ENCODE data around the gene PIK3R1. TPM values are rescaled to one million over a fixed set of nuclear protein-coding genes. Genes with fewer than 3 reads are reported as not detected.

Gene PIK3R1
- total RNA-seq, 6 donors from 2014 or later = 52.3 to 112 (median 92.5) TPM

DNA sequence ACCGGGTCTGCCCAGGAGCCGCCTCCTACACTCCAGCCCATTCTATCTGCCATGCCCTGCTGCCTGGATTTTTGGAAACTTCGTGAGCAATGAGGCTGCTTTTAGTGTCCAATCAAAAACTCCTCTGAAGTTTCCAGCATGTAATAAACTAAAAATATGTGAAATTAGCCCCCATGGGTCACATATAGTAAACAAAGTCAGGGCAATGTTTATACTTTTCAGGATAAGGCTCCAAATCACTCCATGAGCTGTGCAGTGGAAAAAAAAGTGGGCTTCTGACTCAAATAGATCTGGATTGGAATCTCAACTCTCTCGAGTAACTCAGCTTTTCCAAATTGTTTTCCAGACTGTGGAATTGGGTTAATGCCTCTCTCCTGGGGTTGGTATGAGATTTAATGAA, 68.2 kb downstream of the PIK3R1 start:
- Histone ChIP-seq H3K27me3 (no peaks in the 10 kb centered on the region), H3K9me3 (no peaks in the 10 kb centered on the region), H3K4me1 (peaks cover 35 to 44% (median 38%) of the 10 kb centered on the region in 4 donors), H3K4me3 (no peak overlapping the region), H3K36me3 (peaks cover 24 to 63% (median 43%) of the 10 kb centered on the region in 4 donors), H3K27ac (peak overlapping the region in 2 of 4 donors; percentile 50 to 72)
- 80 to 84% methylated on average over 4 of the region's 4 CpGs for WGBS, 2 donors
- DNase-seq = no peak
- no peak for ATAC-seq (ENCODE audit: low FRiP score in 2 of 2)
- TF ChIP-seq POLR2A (IDR thresholded peaks at IDR 0.05) = no peak
- no peak for TF ChIP-seq EP300 (IDR thresholded peaks at IDR 0.05)
- no peak for TF ChIP-seq POLR2AphosphoS5 (IDR thresholded peaks at IDR 0.05)
- TF ChIP-seq, protein P1, sequence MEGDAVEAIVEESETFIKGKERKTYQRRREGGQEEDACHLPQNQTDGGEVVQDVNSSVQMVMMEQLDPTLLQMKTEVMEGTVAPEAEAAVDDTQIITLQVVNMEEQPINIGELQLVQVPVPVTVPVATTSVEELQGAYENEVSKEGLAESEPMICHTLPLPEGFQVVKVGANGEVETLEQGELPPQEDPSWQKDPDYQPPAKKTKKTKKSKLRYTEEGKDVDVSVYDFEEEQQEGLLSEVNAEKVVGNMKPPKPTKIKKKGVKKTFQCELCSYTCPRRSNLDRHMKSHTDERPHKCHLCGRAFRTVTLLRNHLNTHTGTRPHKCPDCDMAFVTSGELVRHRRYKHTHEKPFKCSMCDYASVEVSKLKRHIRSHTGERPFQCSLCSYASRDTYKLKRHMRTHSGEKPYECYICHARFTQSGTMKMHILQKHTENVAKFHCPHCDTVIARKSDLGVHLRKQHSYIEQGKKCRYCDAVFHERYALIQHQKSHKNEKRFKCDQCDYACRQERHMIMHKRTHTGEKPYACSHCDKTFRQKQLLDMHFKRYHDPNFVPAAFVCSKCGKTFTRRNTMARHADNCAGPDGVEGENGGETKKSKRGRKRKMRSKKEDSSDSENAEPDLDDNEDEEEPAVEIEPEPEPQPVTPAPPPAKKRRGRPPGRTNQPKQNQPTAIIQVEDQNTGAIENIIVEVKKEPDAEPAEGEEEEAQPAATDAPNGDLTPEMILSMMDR (IDR thresholded peaks at IDR 0.05) = no peak

DNA sequence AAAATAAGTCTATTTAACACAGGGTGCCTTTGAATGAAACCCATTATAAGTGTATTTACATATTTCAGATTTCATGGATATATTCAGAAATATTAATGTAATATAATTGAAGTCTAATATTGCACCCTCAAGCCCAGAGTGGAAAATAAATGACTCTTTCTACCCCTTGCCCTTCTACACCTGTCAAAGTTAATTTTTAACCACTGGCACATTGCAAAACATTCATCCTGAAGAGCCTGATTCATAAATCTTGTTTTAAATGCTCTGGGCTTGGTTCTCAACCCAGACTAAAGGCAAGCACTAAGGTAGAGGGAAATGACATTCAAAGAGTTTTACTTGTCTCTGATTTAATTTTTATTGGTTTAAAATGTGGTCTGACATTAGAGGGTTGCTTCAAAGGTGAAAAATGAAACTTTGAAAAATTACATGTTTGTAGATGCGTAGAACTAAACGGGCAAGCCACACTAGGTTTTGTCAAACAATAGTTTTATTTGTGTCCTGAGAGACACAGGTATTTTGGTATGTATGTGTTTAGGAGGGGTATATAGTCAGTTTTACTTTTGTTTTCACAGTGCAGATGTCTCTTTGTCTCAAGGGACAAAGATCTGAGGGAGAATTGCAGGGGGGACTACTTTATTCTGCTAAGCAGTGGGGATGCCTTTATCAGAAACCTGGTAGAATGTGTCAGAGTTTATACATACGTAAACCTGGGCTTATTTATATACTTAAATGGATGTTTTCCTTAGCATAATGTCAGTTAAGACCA, 69.7 kb downstream of the PIK3R1 start:
- TF ChIP-seq, protein P1 (IDR thresholded peaks at IDR 0.05) = no peak
- no peak for TF ChIP-seq POLR2A (IDR thresholded peaks at IDR 0.05)
- no peak for TF ChIP-seq POLR2AphosphoS5 (IDR thresholded peaks at IDR 0.05)
- TF ChIP-seq EP300 (IDR thresholded peaks at IDR 0.05) = no peak
- 60 to 66% methylated on average over 3 of the region's 3 CpGs for WGBS, 2 donors
- Histone ChIP-seq H3K4me1 (peaks cover 41 to 51% (median 46%) of the 10 kb centered on the region in 4 donors), H3K27ac (peak overlapping the region in 3 of 4 donors; percentile 46 to 87 (median 72)), H3K9me3 (no peaks in the 10 kb centered on the region), H3K27me3 (no peaks in the 10 kb centered on the region), H3K36me3 (peaks cover 18 to 48% (median 31%) of the 10 kb centered on the region in 4 donors), H3K4me3 (no peak overlapping the region)
- DNase-seq = no peak
- ATAC-seq (ENCODE audit: low FRiP score in 2 of 2) = no peak

DNA sequence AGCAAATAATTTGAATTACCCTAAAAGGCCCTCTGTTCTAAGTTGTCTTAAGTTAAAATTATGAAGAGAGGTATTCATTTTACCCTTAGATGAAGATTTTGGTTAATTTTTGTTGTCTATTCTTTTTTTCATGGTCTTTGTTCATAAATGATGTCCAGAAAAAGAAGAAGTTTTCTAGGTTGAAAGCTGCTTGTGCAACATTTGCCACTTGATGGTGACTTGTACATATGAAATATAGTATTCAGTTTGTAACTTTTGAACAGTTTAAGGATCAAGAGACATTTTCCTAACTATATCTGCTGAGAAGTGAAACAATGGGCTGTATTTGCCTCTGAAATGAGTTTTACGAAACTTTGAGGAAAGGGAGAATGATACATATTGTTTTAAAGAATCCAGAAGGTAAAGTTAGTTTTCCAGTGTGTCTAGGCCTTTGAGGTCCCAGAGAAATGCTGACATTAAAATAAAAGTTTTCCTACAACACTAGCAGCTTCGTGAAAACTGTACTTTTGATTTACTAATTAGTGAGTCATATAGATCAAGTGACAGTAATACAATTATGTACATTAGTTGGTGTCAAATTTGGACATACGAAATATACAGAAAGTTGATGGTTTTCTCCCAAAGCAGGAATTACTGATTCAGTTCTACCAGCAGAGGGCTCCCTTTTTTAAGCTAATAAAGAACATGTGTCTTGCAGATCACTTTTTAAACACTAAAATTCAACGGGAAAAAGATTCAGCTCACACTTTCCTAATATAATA, 70.5 kb downstream of the PIK3R1 start:
- H3K36me3 ChIP-seq = peaks cover 18 to 40% (median 25%) of the 10 kb centered on the region in 4 donors
- H3K4me1 ChIP-seq = peaks cover 44 to 51% (median 49%) of the 10 kb centered on the region in 4 donors
- WGBS, 2 donors = 17 to 28% methylated on average over 4 of the region's 4 CpGs
- TF ChIP-seq POLR2A (IDR thresholded peaks at IDR 0.05) = no peak
- TF ChIP-seq, protein P1 (IDR thresholded peaks at IDR 0.05) = peak; percentile 53 to 77 (median 68)
- H3K9me3 ChIP-seq = no peaks in the 10 kb centered on the region
- peak overlapping the region in 3 of 4 donors; percentile 46 to 87 (median 72) for H3K27ac ChIP-seq
- H3K27me3 ChIP-seq = no peaks in the 10 kb centered on the region
- no peak overlapping the region for H3K4me3 ChIP-seq
- ATAC-seq (ENCODE audit: low FRiP score in 2 of 2) = peak in 1 of 2 donors; percentile 27
- DNase-seq = no peak

DNA sequence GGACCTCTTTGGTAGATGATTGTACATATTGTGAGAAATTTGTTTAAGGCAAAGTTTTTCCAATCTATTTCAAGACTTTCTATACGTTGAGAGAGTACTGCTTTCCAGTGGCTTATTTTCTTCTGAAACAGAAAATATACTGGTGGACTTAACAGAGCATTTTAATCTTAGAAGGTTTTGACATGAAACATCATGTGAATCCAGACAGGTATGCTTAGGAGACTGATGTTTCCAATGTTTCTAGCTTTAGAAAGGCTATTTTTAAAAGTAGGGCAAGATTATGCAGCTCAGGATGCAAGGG, 71.0 kb downstream of the PIK3R1 start:
- H3K4me1 ChIP-seq = peaks cover 46 to 51% (median 49%) of the 10 kb centered on the region in 4 donors
- WGBS, 2 donors = 41 to 42% methylated on average over 1 of the region's 1 CpG

More for the DNA sequence above, 71.0 kb downstream of the PIK3R1 start:
- Histone ChIP-seq H3K27ac (peak overlapping the region in 2 of 4 donors; percentile 72 to 87), H3K4me3 (no peak overlapping the region), H3K9me3 (no peaks in the 10 kb centered on the region), H3K36me3 (peaks cover 15 to 35% (median 20%) of the 10 kb centered on the region in 4 donors), H3K27me3 (no peaks in the 10 kb centered on the region)
- DNase-seq = no peak
- TF ChIP-seq POLR2AphosphoS5 (IDR thresholded peaks at IDR 0.05) = no peak
- TF ChIP-seq, protein P1 (IDR thresholded peaks at IDR 0.05) = no peak
- no peak for TF ChIP-seq EP300 (IDR thresholded peaks at IDR 0.05)
- TF ChIP-seq POLR2A (IDR thresholded peaks at IDR 0.05) = no peak
- ATAC-seq (ENCODE audit: low FRiP score in 2 of 2) = no peak
